Measurements from ENCODE around the gene FAM120AOS.

The FAM120AOS gene

GRCh38 chr9:93477397-93477796 lies 24.0 kb upstream of the FAM120AOS start:
- no peak for TF ChIP-seq CTCF (IDR thresholded peaks at IDR 0.05; ENCODE audit: low read length, missing control alignments)
- no peak overlapping the region for H3K4me3 ChIP-seq (replicated peaks; ENCODE audit: low read depth, low read length)
- no peak for DNase-seq (ENCODE audit: low read depth)

GRCh38 chr9:93476924-93477323 lies 23.5 kb upstream of the FAM120AOS start:
- H3K4me3 ChIP-seq (replicated peaks; ENCODE audit: low read depth, low read length), result no peak overlapping the region
- no peak for TF ChIP-seq CTCF (IDR thresholded peaks at IDR 0.05; ENCODE audit: low read length, missing control alignments)
- DNase-seq (ENCODE audit: low read depth), result no peak

- TF ChIP-seq CTCF (IDR thresholded peaks at IDR 0.05; ENCODE audit: low read length, missing control alignments), result no peak
- DNase-seq (ENCODE audit: low read depth), result no peak
- H3K4me3 ChIP-seq (replicated peaks; ENCODE audit: low read depth, low read length), result no peak overlapping the region
Measured at GRCh38 chr9:93475856-93476255, 22.5 kb upstream of the FAM120AOS start.

GRCh38 chr9:93475108-93475507 lies 21.7 kb upstream of the FAM120AOS start:
- H3K4me3 ChIP-seq (replicated peaks; ENCODE audit: low read depth, low read length), result no peak overlapping the region
- DNase-seq (ENCODE audit: low read depth), result no peak
- no peak for TF ChIP-seq CTCF (IDR thresholded peaks at IDR 0.05; ENCODE audit: low read length, missing control alignments)

GRCh38 chr9:93473411-93473810 lies 20.0 kb upstream of the FAM120AOS start:
- TF ChIP-seq CTCF (IDR thresholded peaks at IDR 0.05; ENCODE audit: low read length, missing control alignments), result no peak
- no peak overlapping the region for H3K4me3 ChIP-seq (replicated peaks; ENCODE audit: low read depth, low read length)
- peak; percentile 72 for DNase-seq (ENCODE audit: low read depth)

GRCh38 chr9:93471124-93471523 lies 17.7 kb upstream of the FAM120AOS start:
- DNase-seq (ENCODE audit: low read depth), result no peak
- no peak for TF ChIP-seq CTCF (IDR thresholded peaks at IDR 0.05; ENCODE audit: low read length, missing control alignments)
- H3K4me3 ChIP-seq (replicated peaks; ENCODE audit: low read depth, low read length), result no peak overlapping the region

GRCh38 chr9:93470391-93470790 lies 17.0 kb upstream of the FAM120AOS start:
- no peak for DNase-seq (ENCODE audit: low read depth)
- TF ChIP-seq CTCF (IDR thresholded peaks at IDR 0.05; ENCODE audit: low read length, missing control alignments), result no peak
- no peak overlapping the region for H3K4me3 ChIP-seq (replicated peaks; ENCODE audit: low read depth, low read length)
